Measurements from ENCODE around the gene SCUBE1.

The SCUBE1 gene

GRCh38 chr22:43239193-43239780 lies 103.9 kb downstream of the SCUBE1 start:
- DNase-seq (ENCODE audit: low spot score) = peak; percentile 89

- DNase-seq (ENCODE audit: low spot score) = no peak
Observed at GRCh38 chr22:43238526-43239006, 104.6 kb downstream of the SCUBE1 start.

GRCh38 chr22:43237280-43237679 lies 105.9 kb downstream of the SCUBE1 start:
- DNase-seq (ENCODE audit: low spot score) = no peak

- DNase-seq (ENCODE audit: low spot score) = no peak
Observed at GRCh38 chr22:43236411-43237166, 106.6 kb downstream of the SCUBE1 start.

GRCh38 chr22:43235445-43236409 lies 107.4 kb downstream of the SCUBE1 start:
- DNase-seq (ENCODE audit: low spot score) = peak; percentile 72

- peak; percentile 77 for DNase-seq (ENCODE audit: low spot score)
Observed at GRCh38 chr22:43234264-43234988, 108.7 kb downstream of the SCUBE1 start.

GRCh38 chr22:43233529-43233928 lies 109.6 kb downstream of the SCUBE1 start:
- DNase-seq (ENCODE audit: low spot score) = no peak

GRCh38 chr22:43232445-43232844 lies 110.7 kb downstream of the SCUBE1 start:
- no peak for DNase-seq (ENCODE audit: low spot score)

GRCh38 chr22:43231724-43232034 lies 111.5 kb downstream of the SCUBE1 start:
- no peak for DNase-seq (ENCODE audit: low spot score)

GRCh38 chr22:43230971-43231723 lies 112.0 kb downstream of the SCUBE1 start:
- DNase-seq (ENCODE audit: low spot score) = peak; percentile 79

- no peak for DNase-seq (ENCODE audit: low spot score)
Observed at GRCh38 chr22:43230571-43230970, 112.6 kb downstream of the SCUBE1 start.

- DNase-seq (ENCODE audit: low spot score) = no peak
Observed at GRCh38 chr22:43228863-43229262, 114.3 kb downstream of the SCUBE1 start.

GRCh38 chr22:43228330-43228729 lies 114.8 kb downstream of the SCUBE1 start:
- no peak for DNase-seq (ENCODE audit: low spot score)

GRCh38 chr22:43227239-43227630 lies 115.9 kb downstream of the SCUBE1 start:
- DNase-seq (ENCODE audit: low spot score) = no peak

GRCh38 chr22:43226377-43227238 lies 116.6 kb downstream of the SCUBE1 start:
- peak; percentile 66 for DNase-seq (ENCODE audit: low spot score)

- DNase-seq (ENCODE audit: low spot score) = no peak
Observed at GRCh38 chr22:43225609-43226008, 117.6 kb downstream of the SCUBE1 start.

GRCh38 chr22:43222987-43223386 lies 120.2 kb downstream of the SCUBE1 start:
- DNase-seq (ENCODE audit: low spot score) = no peak

- no peak for DNase-seq (ENCODE audit: low spot score)
Observed at GRCh38 chr22:43222262-43222661, 120.9 kb downstream of the SCUBE1 start.

GRCh38 chr22:43220625-43221380 lies 122.4 kb downstream of the SCUBE1 start:
- DNase-seq (ENCODE audit: low spot score) = no peak
